HEK293 (cell line): ENCODE measurements around the gene SMIM44.

Experiments
- CTCF ChIA-PET: fragments of 350-600 bp; formaldehyde crosslinking; extraction: SDS; loops from one replicate; lab custom pipeline; 2021; ENCODE audit warnings: antibody characterized with exemption; lab: Yijun Ruan, JAX
- POLR2A ChIA-PET: fragments of 300-600 bp; formaldehyde crosslinking; extraction: SDS; loops from one replicate; lab custom pipeline; 2020; ENCODE audit warnings: antibody characterized with exemption, inconsistent platforms; lab: Yijun Ruan, JAX
- H3K27ac ChIP-seq: fragments of 200-500 bp; sonication (Bioruptor generic); 2 replicates; pipeline ENCODE4 v1.5.1; 2014; ENCODE audit warnings: low read depth, low read length, control low read depth, inconsistent platforms; ENCODE audit errors: extremely low read depth
- H3K36me3 ChIP-seq, 2 experiments: fragments of 200-500 bp in 1 of 2; sonication (Bioruptor generic) in 1 of 2; 1 replicate in 1 of 2; 2 replicates in 1 of 2; pipeline ENCODE4 v1.5.1; 2014 to 2017; ENCODE audit warnings: inconsistent platforms in 2 of 2, low read length in 2 of 2; ENCODE audit not compliant: control insufficient read depth in 2 of 2, insufficient read depth in 1 of 2
- H3K4me1 ChIP-seq: fragments of 200-500 bp; sonication (Bioruptor generic); 2 replicates; pipeline ENCODE4 v1.5.1; 2014; ENCODE audit warnings: mild to moderate bottlenecking, low read length, inconsistent platforms; ENCODE audit not compliant: control insufficient read depth, insufficient read depth
- H3K4me3 ChIP-seq: 2 replicates; pipeline ENCODE4 v1.5.1; 2011; ENCODE audit warnings: low read depth, mild to moderate bottlenecking, control low read depth, low read length, moderate library complexity
- H3K9me3 ChIP-seq: fragments of 200-500 bp; sonication (Bioruptor generic); 2 replicates; pipeline ENCODE4 v1.5.1; 2014; ENCODE audit warnings: low read depth, low read length, inconsistent platforms; ENCODE audit not compliant: control insufficient read depth, insufficient read depth
- BCL11B ChIP-seq: fragments of 450-650 bp; formaldehyde crosslinking; IDR thresholded peaks from 2 replicates; pipeline ENCODE4 v1.5.1; 2016; ENCODE audit warnings: low read depth, missing biosample characterization, missing genetic modification characterization
- EGR2 ChIP-seq: fragments of 450-650 bp; formaldehyde crosslinking; IDR thresholded peaks from 2 replicates; pipeline ENCODE4 v1.5.1; 2016; ENCODE audit warnings: low read depth, missing biosample characterization, missing genetic modification characterization
- GLI2 ChIP-seq: fragments of 450-650 bp; formaldehyde crosslinking; IDR thresholded peaks from 2 replicates; pipeline ENCODE4; 2017; ENCODE audit warnings: missing biosample characterization, missing genetic modification characterization, low read depth, borderline replicate concordance
- GLIS1 ChIP-seq: fragments of 450-650 bp; formaldehyde crosslinking; IDR thresholded peaks from 2 replicates; pipeline ENCODE4 v1.5.1; 2016; ENCODE audit warnings: missing biosample characterization, missing genetic modification characterization
- IKZF3 ChIP-seq: fragments of 450-650 bp; IDR thresholded peaks from 2 replicates; pipeline ENCODE4 v1.5.0; 2018; ENCODE audit warnings: missing biosample characterization, mild to moderate bottlenecking, missing genetic modification characterization, moderate library complexity
- KLF10 ChIP-seq: fragments of 450-650 bp; IDR thresholded peaks from 2 replicates; pipeline ENCODE4 v1.5.1; 2018; ENCODE audit warnings: missing biosample characterization, mild to moderate bottlenecking, missing genetic modification characterization
- KLF8 ChIP-seq: fragments of 450-650 bp; formaldehyde crosslinking; IDR thresholded peaks from 2 replicates; pipeline ENCODE4 v1.5.1; 2016; ENCODE audit warnings: missing biosample characterization, missing genetic modification characterization
- PRDM1 ChIP-seq: fragments of 450-650 bp; formaldehyde crosslinking; IDR thresholded peaks from 2 replicates; pipeline ENCODE4; 2016; ENCODE audit warnings: missing biosample characterization, missing genetic modification characterization
- PRDM10 ChIP-seq: fragments of 450-650 bp; formaldehyde crosslinking; IDR thresholded peaks from 2 replicates; pipeline ENCODE4 v1.5.1; 2016; ENCODE audit warnings: missing biosample characterization, missing genetic modification characterization
- YY1 ChIP-seq: fragments of 450-650 bp; formaldehyde crosslinking; IDR thresholded peaks from 2 replicates; pipeline ENCODE4 v1.5.1; 2018; ENCODE audit warnings: missing biosample characterization, missing genetic modification characterization
- YY2 ChIP-seq: fragments of 450-650 bp; formaldehyde crosslinking; IDR thresholded peaks from 2 replicates; pipeline ENCODE4 v1.5.1; 2016; ENCODE audit warnings: missing biosample characterization, missing genetic modification characterization
- ZBTB48 ChIP-seq: fragments of 450-650 bp; formaldehyde crosslinking; IDR thresholded peaks from 2 replicates; pipeline ENCODE4 v1.5.1; 2016; ENCODE audit warnings: missing biosample characterization, missing genetic modification characterization
- ZEB2 ChIP-seq: fragments of 450-650 bp; formaldehyde crosslinking; IDR thresholded peaks from 2 replicates; pipeline ENCODE4 v1.5.1; 2016; ENCODE audit warnings: missing biosample characterization, missing genetic modification characterization
- ZNF114 ChIP-seq: fragments of 450-650 bp; formaldehyde crosslinking; IDR thresholded peaks from 2 replicates; pipeline ENCODE4 v1.5.0; 2017; ENCODE audit warnings: missing biosample characterization, missing genetic modification characterization
- ZNF248 ChIP-seq: fragments of 450-650 bp; formaldehyde crosslinking; IDR thresholded peaks from 2 replicates; pipeline ENCODE4 v1.5.1; 2017; ENCODE audit warnings: missing biosample characterization, missing genetic modification characterization
- ZNF266 ChIP-seq: fragments of 450-650 bp; formaldehyde crosslinking; IDR thresholded peaks from 2 replicates; pipeline ENCODE4 v1.5.1; 2016; ENCODE audit warnings: missing biosample characterization, missing genetic modification characterization, low read depth
- ZNF292 ChIP-seq: fragments of 450-650 bp; formaldehyde crosslinking; IDR thresholded peaks from 2 replicates; pipeline ENCODE4 v1.5.1; 2016; ENCODE audit warnings: low read depth, missing biosample characterization, missing genetic modification characterization, borderline replicate concordance
- ZNF354C ChIP-seq: fragments of 450-650 bp; formaldehyde crosslinking; IDR thresholded peaks from 2 replicates; pipeline ENCODE4 v1.5.1; 2016; ENCODE audit warnings: missing biosample characterization, missing genetic modification characterization, low read depth, borderline replicate concordance
- ZNF580 ChIP-seq: fragments of 450-650 bp; formaldehyde crosslinking; IDR thresholded peaks from 2 replicates; pipeline ENCODE4 v1.5.1; 2016; ENCODE audit warnings: missing biosample characterization, missing genetic modification characterization
- ZNF600 ChIP-seq: fragments of 450-650 bp; formaldehyde crosslinking; IDR thresholded peaks from 2 replicates; pipeline ENCODE4 v1.5.1; 2016; ENCODE audit warnings: missing biosample characterization, missing genetic modification characterization
- ZNF623 ChIP-seq: fragments of 450-650 bp; formaldehyde crosslinking; IDR thresholded peaks from 2 replicates; pipeline ENCODE4 v1.5.1; 2016; ENCODE audit warnings: missing biosample characterization, missing genetic modification characterization
- ZNF639 ChIP-seq: fragments of 450-650 bp; formaldehyde crosslinking; IDR thresholded peaks from 2 replicates; pipeline ENCODE4 v1.5.1; 2016; ENCODE audit warnings: missing biosample characterization, missing genetic modification characterization
- ZNF76 ChIP-seq: fragments of 450-650 bp; formaldehyde crosslinking; IDR thresholded peaks from 2 replicates; pipeline ENCODE4; 2016; ENCODE audit warnings: low read depth, missing biosample characterization, missing genetic modification characterization, borderline replicate concordance
- ZNF768 ChIP-seq: fragments of 450-650 bp; formaldehyde crosslinking; IDR thresholded peaks from 2 replicates; pipeline ENCODE4 v1.5.1; 2018; ENCODE audit warnings: missing biosample characterization, mild to moderate bottlenecking, missing genetic modification characterization
- ZNF777 ChIP-seq: fragments of 450-650 bp; formaldehyde crosslinking; IDR thresholded peaks from 2 replicates; pipeline ENCODE4 v1.5.1; 2017; ENCODE audit warnings: missing biosample characterization, missing genetic modification characterization, borderline replicate concordance
- ZSCAN16 ChIP-seq: fragments of 450-650 bp; formaldehyde crosslinking; IDR thresholded peaks from 2 replicates; pipeline ENCODE4 v1.5.1; 2016; ENCODE audit warnings: missing biosample characterization, missing genetic modification characterization
- ZSCAN30 ChIP-seq: fragments of 450-650 bp; IDR thresholded peaks from 2 replicates; pipeline ENCODE4 v1.5.1; 2018; ENCODE audit warnings: missing biosample characterization, mild to moderate bottlenecking, missing genetic modification characterization, moderate library complexity
- ZXDB ChIP-seq: fragments of 450-650 bp; formaldehyde crosslinking; IDR thresholded peaks from 2 replicates; pipeline ENCODE4 v1.5.1; 2016; ENCODE audit warnings: missing biosample characterization, missing genetic modification characterization
- TF ChIP-seq, protein P1 (sequence below): fragments of 450-650 bp; formaldehyde crosslinking; IDR thresholded peaks from 2 replicates; pipeline ENCODE4 v1.5.1; 2017; ENCODE audit warnings: missing biosample characterization, missing genetic modification characterization

Gene SMIM44

GRCh38 chr19:3458229-3459088 is 24.8 kb downstream of the SMIM44 start (continued):
- TF ChIP-seq PRDM10 (tag by site-specific recombination) (peak; percentile 42; the same call in 1 of the 2 replicates), ZEB2 (tag by site-specific recombination) (0 out of 2 replicates have a peak, but pooled peaks have one; percentile 13), ZNF248 (tag by site-specific recombination) (no peak), YY1 (tag by site-specific recombination) (no peak), ZNF580 (tag by site-specific recombination) (0 out of 2 replicates have a peak, but pooled peaks have one; percentile 14), KLF10 (tag by site-specific recombination) (no peak), ZNF639 (0 out of 2 replicates have a peak, but pooled peaks have one; percentile 46), ZNF777 (no peak), YY2 (tag by site-specific recombination) (no peak), ZSCAN30 (no peak), ZNF266 (no peak), GLI2 (no peak), IKZF3 (tag by site-specific recombination) (peak; percentile 50; the same call in 1 of the 2 replicates)
- TF ChIP-seq, protein P1, sequence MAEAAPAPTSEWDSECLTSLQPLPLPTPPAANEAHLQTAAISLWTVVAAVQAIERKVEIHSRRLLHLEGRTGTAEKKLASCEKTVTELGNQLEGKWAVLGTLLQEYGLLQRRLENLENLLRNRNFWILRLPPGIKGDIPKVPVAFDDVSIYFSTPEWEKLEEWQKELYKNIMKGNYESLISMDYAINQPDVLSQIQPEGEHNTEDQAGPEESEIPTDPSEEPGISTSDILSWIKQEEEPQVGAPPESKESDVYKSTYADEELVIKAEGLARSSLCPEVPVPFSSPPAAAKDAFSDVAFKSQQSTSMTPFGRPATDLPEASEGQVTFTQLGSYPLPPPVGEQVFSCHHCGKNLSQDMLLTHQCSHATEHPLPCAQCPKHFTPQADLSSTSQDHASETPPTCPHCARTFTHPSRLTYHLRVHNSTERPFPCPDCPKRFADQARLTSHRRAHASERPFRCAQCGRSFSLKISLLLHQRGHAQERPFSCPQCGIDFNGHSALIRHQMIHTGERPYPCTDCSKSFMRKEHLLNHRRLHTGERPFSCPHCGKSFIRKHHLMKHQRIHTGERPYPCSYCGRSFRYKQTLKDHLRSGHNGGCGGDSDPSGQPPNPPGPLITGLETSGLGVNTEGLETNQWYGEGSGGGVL (tag by site-specific recombination), result no peak

DNA sequence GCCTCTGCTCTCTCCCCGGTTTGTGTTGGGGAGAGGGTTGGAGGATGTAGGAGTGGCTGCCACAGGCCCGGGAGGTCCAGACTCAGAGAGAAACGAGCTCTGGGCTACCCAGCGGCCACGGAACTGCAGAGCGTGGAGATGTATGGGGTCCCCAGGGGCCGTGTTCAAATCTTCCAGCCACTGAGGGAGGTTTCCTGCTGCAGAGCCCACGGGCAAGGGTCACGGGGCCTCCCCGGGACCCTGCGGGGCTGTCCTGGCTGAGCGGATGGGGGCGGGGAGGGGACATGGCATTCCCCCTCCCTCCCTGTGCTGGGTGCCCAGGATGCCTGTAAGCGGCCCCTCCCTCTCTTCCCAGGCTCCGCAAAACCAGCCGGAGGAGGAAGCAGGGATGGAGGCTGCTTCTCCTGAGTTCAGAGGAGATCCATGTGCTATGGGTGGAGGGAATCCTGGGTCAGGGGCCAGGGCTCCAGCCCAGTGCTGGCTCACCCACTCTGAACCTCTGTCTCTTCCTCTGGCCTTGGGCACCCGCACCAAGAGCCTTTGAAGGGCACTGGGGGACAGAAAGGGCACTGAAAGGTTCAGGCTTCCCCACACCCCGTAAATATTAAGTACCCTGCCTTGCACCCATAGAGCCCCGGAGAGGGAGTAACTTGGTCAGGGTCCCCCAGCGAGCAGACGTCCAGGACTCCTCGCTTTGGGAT is 25.6 kb downstream of the SMIM44 start:
- POLR2A ChIA-PET, result interaction anchor here (0.6 kb wide), 1 partner anchor 122 kb away, joined by 4 read pairs; no protein-coding TSS in a partner anchor
- Histone ChIP-seq H3K4me3 (no peak overlapping the region), H3K4me1 (peaks cover 8% of the 10 kb centered on the region)
- 0 out of 2 replicates have a peak, but pooled peaks have one; percentile 43 for TF ChIP-seq ZNF600 (tag by site-specific recombination)
- TF ChIP-seq ZXDB (tag by site-specific recombination), result peak; percentile 25; the same call in 1 of the 2 replicates
- peak; percentile 36; the same call in 1 of the 2 replicates for TF ChIP-seq ZNF76 (tag by site-specific recombination)
- TF ChIP-seq ZNF114, result no peak
- no peak for TF ChIP-seq PRDM1 (tag by site-specific recombination)
- TF ChIP-seq BCL11B, result no peak
- TF ChIP-seq KLF8, result peak; percentile 19; the same call in 1 of the 2 replicates
- peak; percentile 51; the same call in 1 of the 2 replicates for TF ChIP-seq ZBTB48 (tag by site-specific recombination)
- TF ChIP-seq ZNF292 (tag by site-specific recombination), result no peak
- peak; percentile 65 for TF ChIP-seq GLIS1 (tag by site-specific recombination)
- peak; percentile 52 for TF ChIP-seq IKZF3 (tag by site-specific recombination)
- 0 out of 2 replicates have a peak, but pooled peaks have one; percentile 17 for TF ChIP-seq ZNF623 (tag by site-specific recombination)
- no peak for TF ChIP-seq EGR2 (tag by site-specific recombination)
- TF ChIP-seq ZSCAN16 (tag by site-specific recombination), result no peak
- no peak for TF ChIP-seq ZNF768 (tag by site-specific recombination)
- no peak for TF ChIP-seq ZNF354C (tag by site-specific recombination)

More for the DNA sequence above, 25.6 kb downstream of the SMIM44 start:
- H3K27ac ChIP-seq, result no peak overlapping the region
- no peaks in the 10 kb centered on the region for H3K9me3 ChIP-seq
- peaks cover 0 to 30% of the 10 kb centered on the region in 2 experiments; a peak in 2 of 3 replicates for H3K36me3 ChIP-seq
- CTCF ChIA-PET, result no interaction called here
